Esophagus mucosa (tissue), 1 donor: ENCODE data around the gene PCCA. TPM values are rescaled to one million over a fixed set of nuclear protein-coding genes. Genes with fewer than 3 reads are reported as not detected.
"Not testable (repeated sequence)": the region's sequence is repeated elsewhere in the genome, so short reads cannot be mapped to it uniquely, and the experiment has no call there.

Experiments
- ATAC-seq: fragments of 200-7000 bp; cut with Tn5 transposase; one replicate; pipeline ENCODE4 v1.9.1; 2020
- total RNA-seq: library from RNA; stranded (reverse); gene quantifications from one replicate; pipeline ENCODE4 v1.2.4, GENCODE V29; 2023
- donor health status: DM: yes; HTN: yes; CAD: no.

The PCCA gene
- total RNA-seq, 1 donor from 2014 or later, result 23.0 TPM

DNA sequence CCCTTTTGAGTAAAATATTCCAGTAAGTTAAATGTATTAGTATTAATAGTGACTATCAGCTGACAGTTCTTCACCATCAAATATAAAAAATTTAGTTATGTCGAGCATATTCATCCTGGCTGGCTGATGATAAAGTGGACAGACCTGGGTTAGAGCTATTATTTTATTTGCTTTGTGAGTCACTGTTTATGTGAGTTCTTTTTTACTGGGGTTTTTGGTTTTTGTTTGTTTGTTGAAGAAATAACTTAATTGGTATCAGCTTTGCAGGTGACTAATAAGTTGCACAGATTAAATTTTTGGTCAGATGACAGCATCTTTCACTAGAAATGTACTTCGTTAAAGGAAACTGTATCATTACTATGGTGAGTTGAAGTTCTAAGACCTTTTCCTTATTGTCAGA lies 275.0 kb downstream of the PCCA start:
- no peak for ATAC-seq

GRCh38 chr13:100364591-100364990 lies 275.7 kb downstream of the PCCA start:
- no peak for ATAC-seq

- no peak for ATAC-seq
Observed at GRCh38 chr13:100365680-100366079, 276.8 kb downstream of the PCCA start.

DNA sequence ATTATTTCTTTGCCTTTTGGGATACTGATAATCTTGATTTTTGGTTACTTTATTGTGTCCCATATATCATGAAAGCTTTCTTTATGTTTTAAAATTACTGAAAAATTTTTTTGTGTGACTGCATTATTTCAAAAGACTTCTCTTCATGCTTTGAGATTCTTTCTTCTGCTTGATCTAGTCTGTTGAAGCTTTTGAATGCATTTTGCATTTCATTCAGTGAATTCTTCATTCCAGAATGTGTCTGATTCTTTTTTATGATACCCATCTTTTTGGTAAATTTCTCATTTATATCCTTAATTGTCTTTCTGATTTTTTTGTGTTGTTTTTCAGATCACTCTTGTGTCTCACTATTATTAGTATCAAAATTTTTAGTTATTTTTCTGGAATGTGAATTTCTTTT lies 289.6 kb downstream of the PCCA start:
- no peak for ATAC-seq

DNA sequence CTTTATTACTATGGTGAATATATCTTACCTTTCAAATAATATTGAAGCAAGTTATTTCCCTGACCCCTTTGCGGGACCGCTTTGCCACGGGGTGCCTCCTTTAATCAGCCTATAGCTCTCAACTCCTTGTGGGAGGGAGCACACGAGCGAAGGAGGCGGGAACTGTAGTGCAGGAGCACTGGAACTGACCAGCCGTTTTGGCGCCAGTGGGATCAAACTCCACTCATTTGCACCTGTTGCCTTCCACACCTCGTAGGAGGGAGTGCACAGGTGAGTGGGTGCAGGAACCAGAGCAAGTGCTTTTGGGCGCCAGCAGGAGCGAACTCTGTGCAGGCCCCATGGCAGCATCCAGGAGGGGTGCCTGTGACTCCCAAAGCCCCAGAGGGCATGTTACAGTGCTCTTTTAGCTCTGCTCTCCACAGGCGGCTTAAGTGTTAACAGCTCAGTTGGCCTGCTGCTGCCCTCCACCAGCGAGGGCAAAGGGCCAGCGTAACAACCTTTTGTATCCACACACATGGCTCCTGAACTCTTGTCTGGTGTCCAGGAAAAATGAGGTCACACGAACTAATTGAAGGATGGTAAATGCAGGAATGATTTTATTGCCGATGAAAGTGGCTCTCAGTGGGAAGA lies 292.8 kb downstream of the PCCA start:
- no peak for ATAC-seq

DNA sequence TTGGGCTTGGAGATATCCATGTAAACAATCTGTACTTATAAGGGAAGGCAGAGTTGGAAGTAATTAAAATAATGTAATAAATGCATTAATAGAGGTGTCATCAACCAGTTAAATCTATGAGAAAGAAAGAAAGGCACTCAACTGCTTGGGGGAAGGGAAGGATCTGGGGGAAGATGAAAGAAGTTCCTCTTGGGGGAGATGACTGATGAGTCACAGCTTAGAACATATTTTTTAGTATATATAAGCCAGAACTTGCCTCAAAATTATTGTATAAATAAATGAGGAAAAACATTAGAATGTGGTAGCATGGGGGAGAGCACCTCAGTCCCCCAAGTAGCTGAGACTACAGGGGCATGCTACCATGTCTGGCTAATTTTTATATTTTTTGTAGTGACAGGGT lies 293.9 kb downstream of the PCCA start:
- no peak for ATAC-seq

DNA sequence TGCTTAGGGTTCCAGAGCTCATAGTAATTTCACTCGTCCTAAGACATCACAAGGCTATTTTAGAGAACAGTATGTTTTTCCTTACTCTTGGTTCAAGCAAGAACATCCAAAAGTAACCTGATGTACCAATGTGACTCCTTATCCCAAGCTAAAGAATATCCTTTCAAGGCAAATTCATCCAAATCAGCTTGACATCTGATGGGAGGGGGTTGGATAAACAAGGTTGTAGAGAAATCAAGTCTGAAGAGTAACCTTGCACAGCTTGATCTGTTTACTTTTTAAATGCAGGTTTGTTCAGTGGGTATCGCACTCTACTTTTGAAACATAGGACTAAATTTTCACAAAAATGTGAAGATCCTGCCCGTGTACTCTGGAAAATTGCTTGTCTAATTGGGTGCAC lies 298.5 kb downstream of the PCCA start:
- ATAC-seq, result no peak

DNA sequence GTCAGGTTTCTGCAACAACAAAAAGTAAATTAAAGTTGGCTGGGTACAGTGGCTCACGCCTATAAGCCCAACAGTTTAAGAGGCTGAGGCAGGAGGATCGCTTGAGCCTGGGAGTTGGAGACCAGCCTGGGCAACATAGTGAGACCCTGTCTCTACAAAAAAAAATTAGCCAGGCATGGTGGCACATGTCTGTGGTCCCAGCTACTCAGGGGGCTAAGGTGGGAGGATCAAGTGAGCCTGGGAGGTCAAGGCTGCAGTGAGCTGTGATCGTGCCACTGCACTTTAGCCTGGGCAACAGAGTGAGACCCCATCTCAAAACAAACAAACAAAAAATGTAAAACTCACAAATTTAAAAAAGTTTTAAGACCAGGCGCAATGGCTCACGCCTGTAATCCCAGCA lies 299.3 kb downstream of the PCCA start:
- not testable (repeated sequence) for ATAC-seq

GRCh38 chr13:100388923-100389322 lies 300.0 kb downstream of the PCCA start:
- ATAC-seq, result no peak

DNA sequence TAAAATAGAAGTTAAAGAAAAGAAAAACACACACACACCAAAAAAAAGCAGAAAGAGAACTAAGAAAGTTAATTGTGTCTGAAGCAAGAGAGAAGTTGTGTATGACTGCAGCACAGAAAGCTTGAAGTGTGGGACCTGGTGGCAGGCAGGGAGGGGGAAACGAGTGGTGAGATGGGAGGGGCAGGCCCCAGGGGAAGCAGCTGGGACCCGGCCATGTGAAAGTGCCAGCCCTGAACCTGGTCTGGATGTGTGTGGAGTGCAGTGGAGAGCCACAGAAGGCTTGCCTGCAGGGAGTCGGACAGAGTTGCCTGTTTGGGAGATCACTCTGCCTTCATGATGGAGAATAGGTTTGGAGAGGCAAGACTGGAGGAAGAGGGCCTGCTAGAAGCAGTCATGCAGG lies 300.7 kb downstream of the PCCA start:
- no peak for ATAC-seq

GRCh38 chr13:100392709-100393630 lies 304.1 kb downstream of the PCCA start:
- peak; percentile 99 for ATAC-seq

DNA sequence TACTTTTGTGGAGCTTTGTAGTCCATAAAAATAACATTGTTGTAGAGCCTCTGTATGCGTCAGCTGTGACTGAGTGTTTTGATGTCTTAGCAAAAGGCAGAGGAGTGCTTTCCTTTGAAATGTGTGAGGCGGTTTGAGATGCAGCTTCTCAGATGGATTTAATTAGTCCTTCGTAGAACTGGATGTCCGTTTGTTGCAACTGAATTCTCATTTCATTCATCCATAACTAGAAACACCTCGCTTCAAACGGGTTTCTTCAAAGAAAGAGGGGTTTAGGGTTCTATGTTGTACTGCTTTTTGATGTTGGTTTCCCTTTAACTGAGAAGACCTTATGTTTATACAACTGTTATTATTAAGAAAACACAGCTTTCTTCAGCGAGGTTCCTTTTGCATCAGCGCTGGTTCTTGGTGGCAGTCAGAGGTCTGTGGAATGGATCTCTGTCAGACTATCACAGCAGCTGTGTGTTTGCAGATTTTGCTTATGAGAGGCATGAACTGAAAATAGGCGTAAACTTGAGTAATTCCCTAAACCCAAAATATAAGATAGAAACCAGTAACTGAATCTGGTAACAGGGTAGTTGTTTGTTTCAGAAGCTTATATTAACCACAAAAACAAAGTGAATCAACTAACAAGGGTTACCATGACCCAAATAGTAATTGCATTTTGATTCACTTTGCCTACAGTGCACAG lies 305.3 kb downstream of the PCCA start:
- no peak for ATAC-seq

DNA sequence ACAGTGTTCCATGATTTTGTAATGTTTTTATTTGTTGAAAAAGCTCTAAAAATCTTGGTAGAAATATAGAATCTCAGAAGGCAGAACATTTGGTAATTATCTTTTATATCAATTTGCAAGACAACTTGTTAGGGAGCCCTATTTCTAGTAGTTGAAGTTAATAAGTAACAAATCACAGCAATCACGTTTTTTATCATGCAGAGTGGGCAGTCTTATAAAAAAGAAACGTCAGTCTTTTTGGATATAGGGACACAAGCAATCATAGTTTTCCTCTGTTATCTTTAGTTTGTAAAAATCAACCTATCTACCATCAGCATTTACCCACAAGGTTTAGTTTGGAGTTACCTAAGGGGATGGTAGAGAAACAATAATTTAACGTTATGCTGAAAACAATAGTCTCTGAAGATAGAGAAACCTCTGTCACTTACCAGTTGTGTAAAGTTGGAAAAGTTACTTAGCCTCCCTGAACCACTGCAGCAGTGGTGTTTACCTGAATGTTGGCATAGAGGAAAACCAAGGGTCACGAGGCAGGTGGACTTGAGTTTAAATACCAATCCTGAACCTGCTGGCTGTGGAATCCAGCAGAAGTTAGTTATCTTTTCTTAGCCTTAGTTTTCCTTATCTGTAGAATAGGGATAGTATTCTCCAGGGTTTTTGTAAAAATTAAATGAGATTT lies 306.9 kb downstream of the PCCA start:
- no peak for ATAC-seq

- ATAC-seq, result no peak
Observed at GRCh38 chr13:100396776-100397175, 307.9 kb downstream of the PCCA start.

GRCh38 chr13:100397627-100398026 lies 308.7 kb downstream of the PCCA start:
- ATAC-seq, result no peak

GRCh38 chr13:100398360-100398759 lies 309.5 kb downstream of the PCCA start:
- ATAC-seq, result no peak

- no peak for ATAC-seq
Observed at GRCh38 chr13:100399455-100399854, 310.6 kb downstream of the PCCA start.

DNA sequence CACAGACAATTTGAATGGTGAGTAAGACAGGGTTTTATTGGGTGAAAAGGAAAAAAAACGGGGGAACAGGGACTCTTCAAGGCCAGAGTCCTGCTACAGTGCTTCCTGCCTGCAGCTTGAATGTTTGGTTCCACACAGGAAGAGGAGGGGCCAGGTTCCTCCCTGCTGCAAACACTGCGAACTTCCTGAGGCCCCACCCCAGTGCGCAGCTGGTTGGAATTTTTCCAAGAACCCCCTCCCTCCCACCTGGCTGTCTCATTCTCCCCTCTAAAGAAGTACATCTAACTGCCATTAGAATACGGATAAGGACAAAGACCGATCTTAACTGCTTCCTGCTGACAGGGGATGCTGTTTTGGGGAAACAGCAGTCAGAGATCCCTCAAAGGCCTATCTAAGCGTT lies 314.8 kb downstream of the PCCA start:
- no peak for ATAC-seq

DNA sequence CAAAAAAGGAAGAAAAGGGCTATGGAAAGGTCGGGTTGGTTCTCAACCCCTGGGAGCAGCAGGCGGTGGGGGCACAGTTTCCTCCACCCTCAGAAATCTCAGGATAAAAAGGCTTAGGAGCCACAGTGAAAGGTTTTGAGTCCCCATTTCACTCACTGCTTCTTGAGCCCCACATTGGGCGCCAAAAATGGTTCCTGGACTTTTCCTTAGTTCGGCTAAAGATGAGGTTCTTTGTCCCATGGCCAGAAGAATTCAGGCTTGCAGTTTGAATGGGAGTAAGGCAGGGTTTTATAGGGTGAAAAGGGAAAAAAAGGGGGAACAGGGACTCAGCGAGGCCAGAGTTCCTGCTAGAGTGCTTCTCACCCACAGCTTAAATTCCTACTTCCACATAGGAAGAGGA lies 320.2 kb downstream of the PCCA start:
- no peak for ATAC-seq

- ATAC-seq, result peak; percentile 67
Observed at GRCh38 chr13:100423375-100423774, 334.5 kb downstream of the PCCA start.

GRCh38 chr13:100428986-100429385 lies 340.1 kb downstream of the PCCA start:
- no peak for ATAC-seq

DNA sequence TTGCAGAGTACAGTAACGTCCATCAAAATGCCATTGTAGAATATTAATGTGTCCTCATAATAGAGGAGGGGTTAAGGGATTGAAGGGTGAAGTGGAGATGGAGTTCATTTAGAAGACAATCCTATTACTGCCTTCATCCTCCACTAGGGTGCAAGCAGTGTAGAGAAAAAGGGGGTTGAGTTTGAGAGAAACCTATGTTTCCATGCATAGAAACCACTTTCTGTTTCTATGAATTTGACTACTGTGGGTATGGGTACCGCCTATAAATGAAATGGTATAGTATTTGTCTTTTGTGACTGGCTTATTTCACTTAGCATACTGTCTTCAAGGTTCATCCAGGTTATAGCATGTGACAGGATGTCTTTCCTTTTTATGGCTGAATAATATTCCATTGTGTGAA lies 343.7 kb downstream of the PCCA start:
- ATAC-seq, result no peak

GRCh38 chr13:100433475-100433874 lies 344.6 kb downstream of the PCCA start:
- ATAC-seq, result peak; percentile 83
